Measurements from ENCODE around the gene PLEKHB2. TPM values are rescaled to one million over a fixed set of nuclear protein-coding genes. Genes with fewer than 3 reads are reported as not detected.

Gene PLEKHB2
- total RNA-seq (2014; rRNA removed; shearing (Covaris generic)) (95.5 and 99.2 TPM in 2 replicates), polyA plus RNA-seq (2016; fragmentation: Nextera tagmentation; extraction: Ambion mirVana) (33.4 and 39.8 TPM in 2 replicates)
- long read RNA-seq, full-length matches to known transcripts: 7 of 44 reads
- long read RNA-seq, partial matches to known transcripts: 1 of 44 reads
- long read RNA-seq, other reads (novel, unspliced or antisense): 36 of 44 reads

GRCh38 chr2:131105156-131105949 lies at the start of gene PLEKHB2:
PLEKHB2 (plus strand) TSS chr2:131105336; CDS start chr2:131120942, 15,606 bp downstream.
- peak within 1 kb of the TSS; percentile 100 for H3K4me2 ChIP-seq
- H3K4me1 ChIP-seq (ENCODE audit: insufficient read depth): peaks cover 15% of the 10 kb centered on the region; the same call in 1 of the 2 replicates
- peaks cover 41% of the 10 kb centered on the region for H4K20me1 ChIP-seq (replicated peaks; ENCODE audit: insufficient read depth)
- no peaks in the 10 kb centered on the region for H3K9me3 Mint-ChIP-seq
- no peaks in the 10 kb centered on the region for H3K27me3 ChIP-seq (ENCODE audit: insufficient read depth)
- peak within 1 kb of the TSS; percentile 79 for H3K27ac ChIP-seq (ENCODE audit: low read depth)
- peaks cover 23% of the 10 kb centered on the region for H3K4me1 Mint-ChIP-seq
- peak within 1 kb of the TSS; percentile 84 for H2AFZ ChIP-seq
- ATAC-seq (peak; percentile 83), DNase-seq (ENCODE audit: low spot score) (peak; percentile 84)
- H3K4me3 ChIP-seq: peak within 1 kb of the TSS; percentile 100
- H3K36me3 Mint-ChIP-seq (ENCODE audit: low read depth): peaks cover 3% of the 10 kb centered on the region; the same call in 1 of the 3 replicates
- H3K4me3 Mint-ChIP-seq: peak within 1 kb of the TSS; percentile 89
- H3K36me3 ChIP-seq (ENCODE audit: insufficient read depth): no peaks in the 10 kb centered on the region
- H3K27me3 Mint-ChIP-seq (ENCODE audit: insufficient read depth, low read depth, poor library complexity): peaks cover 13% of the 10 kb centered on the region
- H3K27ac Mint-ChIP-seq: peak within 1 kb of the TSS; percentile 96
- peaks cover 51% of the 10 kb centered on the region for H3K79me2 ChIP-seq (replicated peaks; ENCODE audit: insufficient read depth)
- no peaks in the 10 kb centered on the region for H3K9me2 ChIP-seq (ENCODE audit: insufficient read depth)
- no peaks in the 10 kb centered on the region for H3F3A ChIP-seq (replicated peaks; ENCODE audit: low read depth)
- TF ChIP-seq POLR2AphosphoS5 (IDR thresholded peaks at IDR 0.05; ENCODE audit: low read depth): peak; percentile 98
- no peak for TF ChIP-seq ZNF114 (CRISPR knock-in tag; IDR thresholded peaks at IDR 0.05)
- TF ChIP-seq ZNF331 (CRISPR knock-in tag; IDR thresholded peaks at IDR 0.05; ENCODE audit: low read depth): no peak
- TF ChIP-seq EZH2phosphoT487 (IDR thresholded peaks at IDR 0.05; ENCODE audit: unreplicated experiment): no peak
- no peak for TF ChIP-seq REST (IDR thresholded peaks at IDR 0.05; ENCODE audit: unreplicated experiment)
- TF ChIP-seq ZNF462 (CRISPR knock-in tag; IDR thresholded peaks at IDR 0.05): no peak
- TF ChIP-seq JUNB (IDR thresholded peaks at IDR 0.05; ENCODE audit: unreplicated experiment): no peak
- no peak for TF ChIP-seq ETS1 (IDR thresholded peaks at IDR 0.05)
- TF ChIP-seq EZH2 (IDR thresholded peaks at IDR 0.05; ENCODE audit: low read depth, unreplicated experiment): no peak
- peak in 1 of 2 experiments; percentile 18; a peak in 1 of 4 replicates for TF ChIP-seq CTCF (conservative IDR thresholded peaks at IDR 0.05; ENCODE audit: low read depth in 2 of 2)
- no peak for TF ChIP-seq NANOG (IDR thresholded peaks at IDR 0.05; ENCODE audit: borderline replicate concordance)
- TF ChIP-seq CREB1 (CRISPR knock-in tag; IDR thresholded peaks at IDR 0.05; ENCODE audit: low read depth): peak; percentile 95
- no peak for TF ChIP-seq STAT1 (IDR thresholded peaks at IDR 0.05; ENCODE audit: unreplicated experiment)

Measured in GM23338 (cell line).